CD4-positive, alpha-beta T cell treated with Interleukin-15 for 1 hour (primary cell): ENCODE measurements around the gene GBA2.

ENCODE experiments used
- DNase-seq: peaks from one replicate; pipeline ENCODE4 v3.0.0-alpha.2; 2020

GBA2 gene

DNA sequence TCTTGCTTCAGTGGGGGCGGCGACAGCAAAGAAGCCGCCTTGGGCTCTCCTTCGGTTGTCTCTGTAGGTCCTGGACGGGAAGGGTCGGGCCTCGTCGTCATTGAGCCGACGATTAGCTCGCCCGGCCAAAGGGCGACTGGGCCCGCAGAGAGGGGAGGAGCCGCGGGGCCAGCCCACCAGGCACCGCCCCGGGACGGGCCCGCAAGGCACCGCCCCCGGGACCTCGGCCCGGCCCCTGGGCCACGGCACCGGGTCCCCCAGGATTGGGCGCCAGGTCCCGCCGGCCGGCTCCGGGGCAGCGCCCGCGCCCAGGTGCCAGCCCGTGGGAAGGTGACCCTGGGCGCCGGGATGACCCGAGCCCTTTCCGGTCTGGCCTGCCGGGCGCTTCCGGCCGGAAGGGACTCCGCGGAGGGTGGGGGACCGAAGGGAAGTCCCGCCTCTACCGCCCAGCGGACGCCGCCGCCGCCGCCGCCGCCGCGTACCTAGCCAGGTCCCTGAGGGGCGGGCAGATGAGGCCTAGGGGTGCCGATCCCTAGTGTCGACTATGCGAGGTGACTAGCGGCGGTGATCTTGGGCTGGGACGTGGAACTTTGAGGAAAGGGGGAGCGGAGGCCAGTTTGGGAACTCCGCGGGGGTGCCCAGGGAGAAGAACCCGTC lies at the start of gene GBA2, which contains the start of gene RGP1:
Gene GBA2 (minus strand): TSS at position 371 of the 657 bp plus-strand sequence. CDS start 524 bp downstream, outside the sequence.
Gene RGP1 (plus strand): TSS at position 430 of the 657 bp plus-strand sequence. CDS start 469 bp downstream, outside the sequence.
- DNase-seq, result peak; percentile 66

DNA sequence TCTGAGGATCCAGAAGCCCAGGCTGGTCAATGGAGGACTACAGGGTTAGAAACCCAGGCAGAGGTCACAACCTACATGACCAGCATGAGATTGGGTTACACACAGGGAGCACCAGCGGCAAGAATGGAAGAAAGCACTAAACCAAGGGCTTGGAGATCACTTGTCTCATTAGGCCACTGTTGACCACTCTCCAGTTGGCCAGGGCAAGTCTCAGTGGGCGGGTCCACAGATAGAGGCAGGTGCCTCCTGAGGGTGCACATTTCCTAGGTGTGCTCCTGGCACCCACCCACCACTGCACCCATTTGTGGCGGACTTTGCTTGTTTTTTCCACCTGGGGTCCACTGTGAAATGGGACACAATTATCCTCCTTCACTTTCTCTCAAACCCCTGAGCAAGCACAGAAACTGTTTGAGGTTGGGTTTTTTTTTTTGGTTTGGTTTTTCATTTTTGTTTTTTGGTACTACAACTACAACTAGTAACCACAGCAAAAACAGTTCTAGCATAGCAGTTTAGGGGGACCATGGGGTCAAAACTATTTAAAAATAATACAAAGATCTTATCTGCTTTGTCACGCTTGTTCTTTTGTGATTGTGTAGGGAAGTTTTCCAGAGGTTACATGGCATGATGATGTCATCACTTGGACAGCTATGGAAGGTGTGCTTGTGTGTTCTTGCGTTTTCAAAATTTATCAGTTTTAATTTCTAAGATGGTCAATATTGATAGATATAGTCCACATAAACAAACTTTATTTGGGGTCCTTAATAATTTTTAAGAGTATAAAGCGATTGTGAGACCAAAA lies 48.5 kb upstream of the GBA2 start:
- no peak for DNase-seq

DNA sequence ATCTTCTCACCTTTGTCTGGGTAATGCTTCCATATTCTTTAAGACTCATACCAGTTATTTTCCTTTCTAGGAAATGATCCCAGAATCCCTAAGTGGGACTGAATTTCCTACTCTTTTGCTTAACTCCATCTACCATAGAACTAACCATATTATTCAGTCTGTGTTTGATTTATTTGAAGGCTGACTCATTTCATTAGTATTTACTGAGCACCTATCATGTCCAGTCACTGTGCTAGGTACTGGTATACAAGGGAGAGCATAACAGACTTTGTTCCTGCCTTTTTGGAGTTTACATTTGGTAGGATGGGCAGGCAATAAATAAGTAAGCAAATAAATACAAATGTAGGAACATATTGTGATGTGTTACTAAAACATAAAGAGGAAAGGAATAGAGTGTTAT lies 46.7 kb upstream of the GBA2 start:
- no peak for DNase-seq

DNA sequence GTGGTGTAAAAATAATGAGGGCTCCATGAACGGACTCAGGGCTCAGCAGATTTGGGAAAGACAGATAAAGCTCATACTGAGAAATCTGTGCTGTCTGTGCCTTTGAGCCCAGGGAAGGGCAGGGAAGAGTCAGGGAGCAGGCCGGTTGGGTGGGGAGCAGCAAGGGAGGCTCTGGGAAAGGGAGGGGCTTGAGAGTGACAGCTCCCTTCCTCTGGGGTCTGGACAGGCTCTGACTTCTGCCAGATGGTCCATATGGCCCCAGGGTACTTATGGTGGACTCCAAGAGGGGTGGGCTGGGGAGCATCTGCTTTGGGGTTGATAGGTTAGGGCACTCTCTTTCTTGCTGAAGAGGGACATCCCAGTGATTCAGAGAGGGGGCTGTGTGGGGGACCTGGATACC lies 44.4 kb upstream of the GBA2 start:
- no peak for DNase-seq

DNA sequence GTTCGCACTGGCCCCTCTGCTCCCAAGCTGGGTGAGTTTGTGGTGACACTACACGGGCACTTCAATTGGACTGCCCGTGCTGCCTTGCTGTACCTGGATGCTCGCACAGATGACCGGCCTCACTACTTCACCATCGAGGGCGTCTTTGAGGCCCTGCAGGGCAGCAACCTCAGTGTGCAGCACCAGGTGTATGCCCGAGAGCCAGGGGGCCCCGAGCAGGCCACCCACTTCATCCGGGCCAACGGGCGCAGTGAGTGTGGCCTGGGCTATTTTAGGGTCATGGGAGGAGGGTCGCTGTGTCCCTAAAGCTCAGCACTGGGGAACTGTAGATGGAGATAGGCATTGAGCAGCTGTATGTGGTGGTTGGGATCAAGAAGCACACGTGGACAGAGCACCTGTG lies 43.8 kb upstream of the GBA2 start:
- DNase-seq, result no peak

DNA sequence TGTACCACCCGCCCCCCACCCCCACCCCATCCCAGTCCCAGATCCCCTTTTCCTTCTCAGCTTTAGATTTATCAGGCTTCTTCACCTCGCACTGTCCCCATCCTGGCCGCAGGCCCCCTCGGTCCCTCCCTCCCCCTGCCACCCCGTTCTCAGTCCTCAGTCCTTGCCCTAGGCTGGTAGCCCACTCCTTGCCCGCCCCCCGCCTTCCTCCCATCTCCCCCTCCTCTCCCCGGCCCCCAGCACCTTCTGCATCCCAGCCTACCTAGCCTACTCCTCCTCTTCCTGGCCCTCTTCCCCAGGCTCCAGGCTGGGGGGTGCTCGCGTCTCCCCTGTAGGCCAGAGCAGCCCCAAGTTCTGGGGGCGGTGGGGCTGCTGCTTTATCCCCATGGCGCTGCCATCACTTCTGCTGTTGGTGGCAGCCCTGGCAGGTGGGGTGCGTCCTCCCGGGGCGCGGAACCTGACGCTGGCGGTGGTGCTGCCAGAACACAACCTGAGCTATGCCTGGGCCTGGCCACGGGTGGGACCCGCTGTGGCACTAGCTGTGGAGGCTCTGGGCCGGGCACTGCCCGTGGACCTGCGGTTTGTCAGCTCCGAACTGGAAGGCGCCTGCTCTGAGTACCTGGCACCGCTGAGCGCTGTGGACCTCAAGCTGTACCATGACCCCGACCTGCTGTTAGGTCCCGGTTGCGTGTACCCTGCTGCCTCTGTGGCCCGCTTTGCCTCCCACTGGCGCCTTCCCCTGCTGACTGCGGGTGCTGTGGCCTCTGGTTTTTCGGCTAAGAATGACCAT lies 43.2 kb upstream of the GBA2 start:
- DNase-seq, result no peak

DNA sequence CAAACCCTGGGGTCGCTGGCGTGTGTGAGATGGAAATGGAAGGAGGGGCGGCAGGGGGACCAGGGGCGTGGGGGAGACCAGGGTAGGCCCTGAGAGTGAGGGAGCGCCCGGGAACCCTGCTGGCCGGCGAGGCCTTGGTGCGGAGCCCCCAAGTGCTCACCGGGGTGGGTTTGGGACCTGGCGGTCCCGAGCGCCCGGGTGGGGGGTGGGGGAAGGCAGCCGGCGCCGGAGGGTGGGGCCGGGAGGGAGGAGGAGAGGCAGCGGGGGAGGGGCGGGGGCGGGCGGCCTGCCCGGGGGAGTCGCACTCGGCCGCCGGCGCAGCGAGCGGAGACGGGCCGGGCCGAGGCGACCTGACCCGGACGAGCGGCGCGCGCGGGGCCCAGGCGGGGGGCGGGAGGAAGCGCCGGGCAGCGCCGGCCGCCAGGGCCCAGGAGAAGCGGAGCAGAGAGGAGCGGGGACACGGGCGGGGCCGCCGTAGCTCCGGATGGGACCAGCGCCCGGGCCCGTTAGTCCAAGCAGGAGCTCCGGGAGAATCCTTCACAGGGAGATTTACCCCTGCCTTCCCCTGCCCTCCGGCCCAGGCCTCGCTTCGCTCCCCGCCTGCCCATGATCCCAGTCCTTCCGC lies 42.4 kb upstream of the GBA2 start, which contains the start of gene NPR2:
Gene NPR2 (plus strand): TSS at position 295 of the 625 bp plus-strand sequence. CDS start 818 bp downstream, outside the sequence.
- no peak for DNase-seq

DNA sequence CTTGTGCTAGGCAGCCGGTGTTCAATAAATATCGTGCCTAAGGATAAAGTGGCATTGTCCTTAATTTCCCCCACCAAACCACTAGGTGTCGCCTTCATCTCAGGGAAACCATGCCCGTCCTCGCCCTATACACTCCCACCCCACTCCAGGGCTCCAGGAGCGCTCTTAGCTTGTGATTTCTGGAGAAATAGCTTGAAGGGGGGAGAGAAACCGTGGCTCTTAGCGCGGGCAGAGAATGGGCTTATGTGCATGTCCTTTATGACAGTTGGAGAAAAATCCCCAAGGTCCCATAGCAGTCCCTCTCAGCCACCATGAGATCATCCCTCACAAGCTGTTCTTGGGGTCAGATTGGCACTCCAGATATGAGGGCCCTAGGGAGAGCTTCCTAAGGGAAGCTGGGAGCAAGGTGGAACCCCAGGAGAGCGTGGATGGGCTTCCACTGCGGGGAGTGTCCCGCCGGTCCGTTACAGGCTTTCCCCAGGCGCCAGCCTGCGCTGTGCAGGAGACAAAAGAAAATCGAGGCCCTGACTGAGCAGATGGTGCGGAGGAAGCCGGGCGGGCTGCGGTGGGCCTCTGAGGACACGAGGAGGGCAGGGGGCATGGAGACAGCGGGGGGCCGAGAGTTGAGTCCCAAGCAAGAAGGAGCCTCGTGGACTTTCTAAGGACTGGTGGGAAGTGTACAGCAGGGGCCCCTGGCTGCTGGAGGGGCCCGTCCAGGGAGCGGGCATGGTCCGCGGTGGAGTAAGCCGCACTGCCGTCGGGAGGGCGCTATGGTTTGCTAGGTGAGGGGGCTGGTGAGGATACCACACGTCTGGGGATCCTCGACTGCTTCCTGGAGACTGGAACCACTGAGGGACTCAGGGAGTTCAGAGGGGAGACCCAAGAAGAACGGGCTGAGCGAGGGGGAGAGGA lies 41.6 kb upstream of the GBA2 start:
- DNase-seq, result peak; percentile 59

DNA sequence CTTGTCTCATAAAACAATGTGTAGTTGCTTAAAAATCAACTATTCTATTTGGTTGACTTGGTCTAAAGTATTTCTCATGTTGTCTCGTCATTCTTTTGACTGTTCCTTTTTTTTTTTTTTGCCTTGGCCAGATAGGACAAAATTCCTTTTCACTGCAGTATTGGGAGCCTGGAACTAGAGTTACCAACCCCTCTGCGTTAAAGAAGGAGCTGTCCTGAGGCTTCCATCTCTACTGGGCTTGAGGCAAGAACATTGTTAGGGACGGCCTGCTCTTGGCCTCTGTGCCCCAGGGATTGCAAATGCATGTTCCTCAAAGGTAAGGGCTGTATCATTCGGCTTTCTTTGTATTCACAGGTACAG lies 41.0 kb upstream of the GBA2 start:
- no peak for DNase-seq

DNA sequence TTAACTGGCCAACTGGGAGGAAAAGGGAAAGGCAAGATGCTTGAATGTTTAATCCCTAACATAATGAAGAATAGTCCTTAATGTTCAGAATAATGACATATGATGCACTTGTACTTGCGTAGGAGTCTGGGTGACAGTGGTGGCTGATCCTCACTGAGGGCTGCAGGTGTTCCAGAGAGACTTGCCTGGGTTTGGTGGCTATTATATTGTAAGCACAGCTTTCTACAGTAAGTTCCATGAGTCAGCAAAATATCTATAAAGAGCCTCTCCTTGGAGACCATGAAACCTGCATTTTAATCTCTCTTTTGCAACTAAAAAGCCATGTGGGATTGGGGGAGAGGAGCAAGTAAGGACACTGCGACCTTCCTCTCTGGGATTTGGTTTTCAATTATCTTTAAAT lies 40.5 kb upstream of the GBA2 start:
- DNase-seq, result no peak

DNA sequence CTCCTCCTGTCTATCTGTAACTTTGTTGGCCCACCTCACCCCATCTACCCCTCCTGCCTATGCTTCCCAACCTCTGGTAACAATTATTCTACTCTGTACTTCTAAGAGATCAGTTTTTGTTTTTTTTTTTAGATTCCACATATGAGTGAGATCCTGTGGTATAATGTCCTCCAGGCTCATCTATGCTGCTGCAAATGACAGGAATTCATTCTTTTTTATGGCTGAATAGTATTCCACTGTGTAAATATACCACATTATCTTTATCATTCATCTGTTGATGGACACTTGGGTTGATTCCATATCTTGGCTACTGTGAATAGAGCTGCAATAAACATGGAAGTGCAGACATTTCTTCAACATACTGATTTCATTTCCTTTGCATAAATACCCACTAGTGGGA lies 34.4 kb upstream of the GBA2 start:
- no peak for DNase-seq

DNA sequence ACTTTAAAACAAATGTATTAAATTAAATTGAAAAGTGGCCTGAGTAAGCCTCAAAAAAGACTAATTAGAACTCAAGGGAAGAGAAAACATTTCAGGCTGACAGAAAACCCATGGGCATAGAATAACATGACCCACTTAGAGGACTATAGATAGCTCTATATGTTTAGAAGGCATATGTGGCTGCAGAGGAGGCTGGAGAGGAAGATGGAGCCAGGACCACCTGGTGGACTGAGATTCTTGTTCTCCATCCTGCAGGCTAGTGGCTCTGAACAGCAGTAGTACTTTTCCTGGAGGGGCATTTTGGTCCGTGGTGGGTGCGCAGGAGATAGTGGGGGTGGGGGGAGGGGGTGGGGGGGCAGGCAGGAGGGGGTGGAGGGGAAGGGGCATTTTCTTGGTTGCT lies 32.0 kb upstream of the GBA2 start:
- DNase-seq, result no peak

DNA sequence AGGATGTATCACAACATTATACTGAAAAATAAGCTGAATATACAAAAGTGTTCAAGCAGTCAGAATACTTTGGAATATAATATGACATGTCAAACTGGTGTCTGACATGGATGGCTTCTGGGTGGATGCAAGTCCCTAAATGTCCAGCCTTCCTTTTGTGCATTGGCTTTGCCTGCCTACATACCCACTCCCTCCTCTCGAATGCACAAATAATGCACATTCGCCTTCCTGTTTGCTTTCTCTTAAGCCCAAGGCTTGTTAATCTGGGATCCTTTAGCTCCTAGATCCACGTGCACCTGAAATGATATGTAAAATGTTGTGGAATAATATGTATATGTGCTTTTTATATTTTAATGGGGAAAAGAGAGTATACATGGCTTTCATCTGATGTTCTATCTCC lies 29.5 kb upstream of the GBA2 start:
- no peak for DNase-seq

DNA sequence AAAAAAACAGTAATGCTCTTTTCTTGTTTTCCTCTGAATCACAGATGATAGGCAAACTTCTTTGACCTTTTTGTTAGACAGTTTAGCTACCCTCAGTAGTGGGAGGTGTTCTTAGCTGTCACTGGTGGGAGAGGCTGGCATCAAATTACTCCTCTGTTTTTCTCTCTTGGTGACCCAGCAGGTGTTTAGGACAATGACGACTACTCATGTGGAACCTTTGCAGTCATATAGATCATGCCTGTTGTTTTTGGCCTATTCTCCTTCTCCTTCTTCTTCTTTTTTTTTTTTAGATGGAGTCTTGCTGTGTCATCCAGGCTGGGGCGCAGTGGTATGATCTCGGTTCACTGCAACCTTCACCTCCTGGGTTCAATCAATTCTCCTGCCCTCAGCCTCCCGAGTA lies 27.0 kb upstream of the GBA2 start:
- DNase-seq, result no peak

DNA sequence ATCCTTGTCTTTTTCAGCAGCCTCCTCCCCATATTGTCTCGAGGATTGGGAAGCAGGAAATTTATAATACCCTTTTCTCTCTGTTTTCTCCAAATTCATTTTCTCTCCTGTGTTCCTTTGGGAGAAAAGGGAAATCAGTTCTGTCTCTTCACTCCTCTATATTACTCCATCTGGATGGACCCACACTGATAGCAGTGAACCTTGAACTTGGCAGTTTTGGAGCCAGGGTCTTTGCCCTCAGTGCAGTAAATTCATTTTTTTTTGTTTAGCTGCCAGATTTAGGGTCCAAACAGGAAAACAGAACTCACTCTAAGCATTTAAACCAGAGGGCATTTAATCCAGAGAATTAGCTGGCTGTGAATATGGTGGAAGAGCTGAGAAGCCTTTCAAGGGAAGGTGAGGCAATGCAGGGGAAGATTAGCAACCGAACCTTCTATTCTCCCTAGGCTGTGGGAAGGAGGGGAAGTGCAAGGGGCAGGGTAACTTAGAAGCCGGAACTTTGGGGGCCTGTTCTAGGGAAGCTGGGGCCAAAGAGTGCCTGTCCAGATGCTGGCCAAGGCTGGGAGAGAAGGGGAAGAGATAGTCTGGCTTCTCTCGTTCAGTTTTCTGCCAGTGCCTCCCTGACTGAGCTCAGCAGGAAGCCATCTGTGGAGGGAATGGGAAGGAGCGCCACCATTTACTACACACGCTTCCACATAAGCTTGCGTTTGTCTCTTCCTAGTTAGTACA lies 26.0 kb upstream of the GBA2 start:
- no peak for DNase-seq

DNA sequence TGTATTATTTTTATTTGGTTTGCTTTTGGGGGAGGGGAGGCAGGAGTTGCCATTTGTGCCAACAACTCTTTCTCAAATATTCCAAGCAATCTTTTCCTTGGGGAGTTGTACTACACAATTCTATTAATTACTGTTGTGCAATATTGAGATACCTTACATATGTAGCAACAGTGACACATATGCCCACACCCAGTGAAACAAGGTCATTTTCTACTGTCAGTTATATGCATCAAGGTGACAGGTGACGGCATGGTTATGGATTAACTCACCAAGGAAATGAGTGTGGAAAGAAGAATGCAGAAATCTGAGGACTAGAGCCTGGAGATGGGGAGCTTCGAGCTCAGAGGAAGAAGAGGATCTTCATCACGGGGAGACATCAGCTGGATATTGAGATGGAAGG lies 22.9 kb upstream of the GBA2 start:
- DNase-seq, result no peak

DNA sequence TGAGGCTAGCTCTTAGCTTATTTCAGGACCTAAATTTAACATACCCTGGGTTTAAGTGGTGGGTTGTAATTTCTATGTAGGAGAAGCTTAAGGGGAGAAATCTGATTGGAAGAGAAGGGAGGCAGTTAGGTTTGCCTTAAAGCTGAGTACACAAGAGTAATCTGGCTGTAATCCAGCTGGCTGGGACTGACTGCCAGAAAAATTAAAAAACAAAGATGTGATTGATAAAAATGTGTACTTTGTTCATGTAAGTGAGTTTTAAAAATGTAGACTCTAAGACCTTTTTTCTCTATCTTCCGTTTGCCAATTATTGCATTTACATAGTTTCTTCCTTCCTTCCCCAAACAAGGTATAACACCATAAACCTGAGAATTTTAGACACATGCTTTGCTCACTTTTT lies 22.5 kb upstream of the GBA2 start:
- no peak for DNase-seq

DNA sequence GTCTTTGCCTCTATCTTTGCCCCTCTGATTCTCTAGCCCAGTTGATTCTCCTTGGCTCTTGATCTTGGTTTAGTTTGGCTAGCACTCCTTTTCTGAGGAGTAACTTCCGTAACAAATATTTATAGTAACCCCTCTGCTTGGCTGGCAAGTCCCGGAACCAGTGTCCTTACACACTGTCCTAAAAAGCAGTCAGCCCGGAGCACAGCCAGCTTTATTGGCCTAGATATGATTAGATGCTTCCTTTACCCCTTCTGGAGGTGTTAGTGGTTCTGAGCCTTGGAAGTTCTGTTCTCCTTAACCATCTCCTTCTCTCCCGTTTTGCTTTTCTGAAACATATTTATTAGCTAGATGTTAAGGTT lies 22.0 kb upstream of the GBA2 start:
- no peak for DNase-seq

DNA sequence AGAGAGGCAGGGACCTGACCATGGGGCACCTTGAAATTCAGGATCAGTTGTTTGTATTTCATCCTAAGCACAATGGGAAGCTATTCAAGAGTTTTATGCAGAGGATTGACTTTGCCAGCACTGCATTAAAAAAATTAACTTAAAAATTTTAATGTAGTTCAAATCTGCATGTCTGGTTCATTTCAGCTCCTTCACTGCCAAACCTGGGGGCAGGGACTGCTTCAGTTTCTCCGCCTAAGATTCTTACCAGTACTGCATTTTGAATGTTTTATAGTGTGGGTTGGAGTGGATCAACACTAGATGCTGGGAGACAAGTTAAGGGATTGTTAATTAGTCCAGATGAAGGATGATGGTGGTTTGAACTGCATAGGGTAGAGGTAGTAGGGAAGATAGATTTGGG lies 20.7 kb upstream of the GBA2 start:
- DNase-seq, result no peak

DNA sequence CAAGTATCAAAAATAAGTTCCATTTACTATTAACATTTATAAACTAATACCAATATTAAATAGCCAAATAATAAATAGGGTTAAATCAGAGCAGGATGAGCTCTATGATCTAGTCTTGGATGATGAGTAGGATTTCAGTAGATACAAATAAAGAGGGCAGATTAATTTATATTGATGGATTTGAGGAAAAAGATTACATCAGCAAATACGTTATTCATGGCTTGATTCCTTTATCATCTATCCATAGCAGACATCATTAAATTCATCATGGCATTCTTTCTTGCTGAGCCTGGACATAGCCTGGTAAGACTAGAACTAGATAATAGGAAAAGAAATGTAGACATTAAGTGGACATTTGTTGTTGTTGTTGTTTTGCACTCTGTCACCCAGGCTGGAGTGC lies 18.4 kb upstream of the GBA2 start:
- DNase-seq, result no peak

DNA sequence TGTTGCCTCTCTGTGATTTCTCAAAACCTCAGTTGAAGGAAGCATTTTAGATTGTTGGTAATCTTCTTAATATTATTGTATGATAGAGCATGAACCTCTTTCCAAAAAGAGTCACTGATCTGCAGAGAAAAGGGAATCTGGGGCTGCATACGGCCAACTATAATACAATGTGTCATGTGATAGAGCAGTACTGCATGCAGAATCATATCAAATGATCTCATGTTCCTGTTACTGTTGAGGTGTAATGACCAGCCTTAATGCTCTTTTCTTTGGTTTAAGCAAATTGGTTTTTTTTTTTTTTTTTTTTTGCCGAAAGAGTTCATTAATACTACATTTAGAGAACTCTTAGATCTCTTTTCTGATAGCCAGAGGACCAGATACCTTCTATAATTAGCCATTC lies 18.0 kb upstream of the GBA2 start:
- no peak for DNase-seq
